Mucosa of descending colon (tissue), 3 donors: ENCODE data around the gene PTPN12. TPM values are rescaled to one million over a fixed set of nuclear protein-coding genes. Genes with fewer than 3 reads are reported as not detected.

Experiments used
- ATAC-seq: fragments of 200-7000 bp; cut with Tn5 transposase; one replicate; pipeline ENCODE4 v1.9.1; 2020; ENCODE audit warnings: mild to moderate bottlenecking, moderate library complexity
- DNase-seq, 3 donors: peaks; one replicate each; pipeline ENCODE4 v3.0.0-alpha.2; 2020
- H3K36me3 ChIP-seq: fragments of 200-600 bp; one replicate; pipeline ENCODE4 v1.8.0; 2021; ENCODE audit warnings: low read depth, mild to moderate bottlenecking
- H3K4me1 ChIP-seq: fragments of 200-600 bp; one replicate; pipeline ENCODE4 v1.8.0; 2021; ENCODE audit warnings: low read depth, mild to moderate bottlenecking
- H3K4me3 ChIP-seq: fragments of 200-600 bp; one replicate; pipeline ENCODE4 v1.8.0; 2021; ENCODE audit warnings: mild to moderate bottlenecking
- H3K9me3 ChIP-seq: fragments of 200-600 bp; one replicate; pipeline ENCODE4 v1.8.0; 2021; ENCODE audit warnings: mild to moderate bottlenecking
- CTCF ChIP-seq: fragments of 200-600 bp; IDR thresholded peaks from one replicate; pipeline ENCODE4 v1.8.0; 2022; ENCODE audit warnings: antibody characterized with exemption, mild to moderate bottlenecking
- intact Hi-C, 2 donors: fragments of 100-400 bp; cut with DNase I in 1 of 2; cut with micrococcal nuclease in 1 of 2; formaldehyde crosslinking; loops; one replicate each; pipeline versions ENCODE4 v1.11.0 to v1.11.1; 2022; cut with DNase I, micrococcal nuclease
- total RNA-seq, 3 donors: library from RNA; stranded (reverse); fragmentation: NEBNext Ultra II Directional in 2 of 3; extraction: Animal tissue kit (Norgen Biotek cat#: 25700) in 2 of 3; gene quantifications; one replicate each; pipeline versions ENCODE4 v1.2.1 to v1.2.4, GENCODE V29; 2021 to 2023
- donor health status: DM: no; HTN: no; CAD: no; lungs with moderate emphysema.
- donor health status: DM: no; HTN: no; CAD: no.
- donor health status: DM: no; HTN: yes; CAD: no.

The PTPN12 gene
- total RNA-seq, 3 donors from 2014 or later, result 42.0 to 92.1 (median 44.6) TPM

GRCh38 chr7:77653572-77653971 lies 116.5 kb downstream of the PTPN12 start:
- ATAC-seq (peak; percentile 64), DNase-seq (peak in 1 of 3 donors; percentile 67)
- Histone ChIP-seq H3K4me1 (peaks cover 33% of the 10 kb centered on the region), H3K9me3 (no peaks in the 10 kb centered on the region), H3K36me3 (no peaks in the 10 kb centered on the region), H3K4me3 (no peak overlapping the region)
- no peak for TF ChIP-seq CTCF
- intact Hi-C loops, result loop anchor here in 1 of 2 donors (10.0 kb wide), 1 partner anchor 101 kb away; no protein-coding TSS in a partner anchor

GRCh38 chr7:77655356-77655755 lies 118.3 kb downstream of the PTPN12 start:
- ATAC-seq (peak; percentile 73), DNase-seq (peak in 1 of 3 donors; percentile 51)
- H3K4me1 ChIP-seq, result peaks cover 33% of the 10 kb centered on the region
- no peak overlapping the region for H3K4me3 ChIP-seq
- H3K36me3 ChIP-seq, result no peaks in the 10 kb centered on the region
- H3K9me3 ChIP-seq, result no peaks in the 10 kb centered on the region
- intact Hi-C loops, result loop anchor here (5.0 to 10.0 kb wide), 2 partner anchors 99 to 102 kb away; no protein-coding TSS in a partner anchor
- no peak for TF ChIP-seq CTCF

DNA sequence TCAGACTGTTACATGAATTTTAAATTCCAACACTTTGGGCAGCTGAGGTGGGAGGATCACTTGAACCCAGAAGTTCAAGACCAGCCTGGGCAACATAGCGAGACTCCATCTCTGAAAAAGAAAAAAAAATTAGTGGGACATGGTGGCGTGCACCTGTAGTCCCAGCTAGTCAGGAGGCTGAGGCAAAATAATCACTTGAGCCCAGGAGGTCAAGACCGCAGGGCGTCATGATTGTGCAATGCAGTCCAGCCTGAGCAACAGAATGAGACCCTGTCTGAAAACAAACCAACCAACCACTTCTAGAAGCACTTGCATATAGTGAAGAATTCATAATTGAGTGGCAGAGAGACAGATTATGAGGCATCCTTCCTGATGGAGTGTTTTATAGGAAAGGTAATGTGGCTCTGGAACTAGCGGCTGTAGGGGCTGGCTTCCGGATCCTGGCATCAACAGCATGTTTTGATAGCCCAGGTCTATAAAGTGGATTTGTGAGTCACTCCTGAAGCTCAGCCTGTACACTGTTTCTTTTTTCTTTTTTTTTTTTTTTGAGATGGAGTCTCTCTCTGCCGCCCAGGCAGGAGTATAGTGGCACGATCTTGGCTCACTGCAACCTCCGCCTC lies 118.9 kb downstream of the PTPN12 start:
- Histone ChIP-seq H3K9me3 (no peaks in the 10 kb centered on the region), H3K4me3 (no peak overlapping the region), H3K36me3 (no peaks in the 10 kb centered on the region), H3K4me1 (peaks cover 33% of the 10 kb centered on the region)
- DNase-seq (peak in 1 of 3 donors; percentile 56), ATAC-seq (peak; percentile 88)
- no peak for TF ChIP-seq CTCF
- intact Hi-C loops, result loop anchor here (5.0 to 10.0 kb wide), 2 partner anchors 99 to 101 kb away; no protein-coding TSS in a partner anchor

- DNase-seq, result peak in 1 of 3 donors; percentile 76
- intact Hi-C loops, result loop anchor here (5.0 to 10.0 kb wide), 2 partner anchors 97 to 100 kb away; no protein-coding TSS in a partner anchor
- no peak for TF ChIP-seq CTCF
Measured at GRCh38 chr7:77657427-77658224, 120.5 kb downstream of the PTPN12 start.

GRCh38 chr7:77658928-77659327 lies 121.8 kb downstream of the PTPN12 start:
- no peak for TF ChIP-seq CTCF
- DNase-seq, result no peak
- H3K36me3 ChIP-seq, result no peaks in the 10 kb centered on the region
- H3K4me3 ChIP-seq, result no peak overlapping the region
- no peaks in the 10 kb centered on the region for H3K9me3 ChIP-seq
- no peak for ATAC-seq
- intact Hi-C loops, result loop anchor here (5.0 to 10.0 kb wide), 2 partner anchors 96 to 98 kb away; no protein-coding TSS in a partner anchor
- H3K4me1 ChIP-seq, result peaks cover 23% of the 10 kb centered on the region

More at GRCh38 chr7:77657427-77658224, 120.5 kb downstream of the PTPN12 start:
- peak; percentile 49 for ATAC-seq
- Histone ChIP-seq H3K4me3 (no peak overlapping the region), H3K36me3 (no peaks in the 10 kb centered on the region), H3K9me3 (no peaks in the 10 kb centered on the region), H3K4me1 (peaks cover 33% of the 10 kb centered on the region)
